Psoas muscle (tissue), 8 donors: ENCODE results near the gene SRP72. TPM values are rescaled to one million over a fixed set of nuclear protein-coding genes. Genes with fewer than 3 reads are reported as not detected.
A peak's percentile ranks its signal among the peaks of the same experiment; 100 is the strongest.

Experiments
- ATAC-seq, 4 donors: fragments of 200-7000 bp; cut with Tn5 transposase; one replicate each; pipeline ENCODE4 v1.9.1; 2020; ENCODE audit warnings: moderate library complexity in 3 of 4, mild to moderate bottlenecking in 2 of 4
- DNase-seq, 2 donors: peaks; one replicate each; pipeline ENCODE4 v3.0.0-alpha.2; 2020
- H3K27ac ChIP-seq: fragments of 200-600 bp; one replicate; pipeline ENCODE4 v1.8.0; 2022
- H3K27me3 ChIP-seq, 3 donors: fragments of 200-600 bp in 1 of 3; one replicate each; pipeline versions ENCODE4 v1.6.1 to v1.8.0; 2013 to 2022; ENCODE audit warnings: low read length in 2 of 3, mild to moderate bottlenecking in 2 of 3, moderate library complexity in 1 of 3; ENCODE audit not compliant: insufficient read depth in 3 of 3
- H3K36me3 ChIP-seq, 2 donors: fragments of 200-600 bp in 1 of 2; one replicate each; pipeline versions ENCODE4 v1.6.1 to v1.8.0; 2013 to 2022; ENCODE audit warnings: low read depth in 1 of 2, mild to moderate bottlenecking in 1 of 2, moderate library complexity in 1 of 2; ENCODE audit not compliant: insufficient read depth in 1 of 2
- H3K4me1 ChIP-seq: fragments of 200-600 bp; one replicate; pipeline ENCODE4 v1.8.0; 2022
- H3K4me3 ChIP-seq: fragments of 200-600 bp; one replicate; pipeline ENCODE4 v1.8.0; 2022; ENCODE audit warnings: mild to moderate bottlenecking
- H3K9me3 ChIP-seq: fragments of 200-600 bp; one replicate; pipeline ENCODE4 v1.8.0; 2022
- WGBS, 3 donors: extraction: QIAGEN DNeasy Blood & Tissue Kit; methylation state at CpG; one replicate each; pipeline versions ENCODE4 v1.1.6 to v1.1.7; 2013; 5-methylcytosine and 5-hydroxymethylcytosine counted together
- intact Hi-C, 2 donors: fragments of 100-400 bp; cut with DNase I; formaldehyde crosslinking; loops; one replicate each; pipeline versions ENCODE4 v1.11.0 to v1.14.2; 2022
- polyA plus RNA-seq, 3 donors: library from polyadenylated mRNA; stranded (reverse); fragments of 200-250 nt; gene quantifications; one replicate each; pipeline ENCODE4 v1.2.3, GENCODE V29; 2013
- total RNA-seq, 4 donors: library from RNA; stranded (reverse); fragmentation: NEBNext Ultra II Directional in 2 of 4; extraction: Animal tissue kit (Norgen Biotek cat#: 25700) in 2 of 4; gene quantifications; one replicate each; pipeline versions ENCODE4 v1.2.1 to v1.2.4, GENCODE V29; 2021 to 2023
- TF ChIP-seq, protein P1 (sequence below): fragments of 200-600 bp; IDR thresholded peaks from one replicate; pipeline ENCODE4 v1.8.0; 2022; ENCODE audit warnings: antibody characterized with exemption
- donor health status: healthy with polysubstance abuse.
- donor health status: DM: no; HTN: no; CAD: no; lungs with moderate emphysema.
- donor health status: Bipolar disorder and iron deficiency.
- donor health status: healthy.
- donor health status: DM: yes; HTN: yes; CAD: no.
- donor health status: DM: no; HTN: no; CAD: no.
- donor health status: DM: no; HTN: no; CAD: no.
- donor health status: DM: yes; HTN: yes; CAD: no.

SRP72 gene
- total and polyA plus RNA-seq, 7 donors = 32.7 to 68.0 (median 47.2) TPM

- H3K4me1 ChIP-seq = no peaks in the 10 kb centered on the region
- no peak overlapping the region for H3K27ac ChIP-seq
- peaks cover 0 to 31% (median 3%) of the 10 kb centered on the region in 3 donors for H3K27me3 ChIP-seq
- intact Hi-C loops = no loop called here
- peak overlapping the region; percentile 76 for H3K4me3 ChIP-seq
- H3K9me3 ChIP-seq = no peaks in the 10 kb centered on the region
- no peak for DNase-seq
- ATAC-seq = no peak
- H3K36me3 ChIP-seq = no peaks in the 10 kb centered on the region
- TF ChIP-seq, protein P1, sequence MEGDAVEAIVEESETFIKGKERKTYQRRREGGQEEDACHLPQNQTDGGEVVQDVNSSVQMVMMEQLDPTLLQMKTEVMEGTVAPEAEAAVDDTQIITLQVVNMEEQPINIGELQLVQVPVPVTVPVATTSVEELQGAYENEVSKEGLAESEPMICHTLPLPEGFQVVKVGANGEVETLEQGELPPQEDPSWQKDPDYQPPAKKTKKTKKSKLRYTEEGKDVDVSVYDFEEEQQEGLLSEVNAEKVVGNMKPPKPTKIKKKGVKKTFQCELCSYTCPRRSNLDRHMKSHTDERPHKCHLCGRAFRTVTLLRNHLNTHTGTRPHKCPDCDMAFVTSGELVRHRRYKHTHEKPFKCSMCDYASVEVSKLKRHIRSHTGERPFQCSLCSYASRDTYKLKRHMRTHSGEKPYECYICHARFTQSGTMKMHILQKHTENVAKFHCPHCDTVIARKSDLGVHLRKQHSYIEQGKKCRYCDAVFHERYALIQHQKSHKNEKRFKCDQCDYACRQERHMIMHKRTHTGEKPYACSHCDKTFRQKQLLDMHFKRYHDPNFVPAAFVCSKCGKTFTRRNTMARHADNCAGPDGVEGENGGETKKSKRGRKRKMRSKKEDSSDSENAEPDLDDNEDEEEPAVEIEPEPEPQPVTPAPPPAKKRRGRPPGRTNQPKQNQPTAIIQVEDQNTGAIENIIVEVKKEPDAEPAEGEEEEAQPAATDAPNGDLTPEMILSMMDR = no peak
- WGBS, 3 donors = 32 to 34% (median 34%) methylated on average over 11 of the region's 11 CpGs
Observed at GRCh38 chr4:56531149-56531770, 63.8 kb downstream of the SRP72 start.

GRCh38 chr4:56531823-56532222 is 64.4 kb downstream of the SRP72 start:
- no peaks in the 10 kb centered on the region for H3K36me3 ChIP-seq
- no peaks in the 10 kb centered on the region for H3K9me3 ChIP-seq
- peaks cover 0 to 31% (median 3%) of the 10 kb centered on the region in 3 donors for H3K27me3 ChIP-seq
- WGBS, 3 donors = 73 to 85% (median 81%) methylated on average over 4 of the region's 4 CpGs
- no peak for DNase-seq
- no peak overlapping the region for H3K27ac ChIP-seq
- intact Hi-C loops = no loop called here
- no peak overlapping the region for H3K4me3 ChIP-seq
- TF ChIP-seq, protein P1 = no peak
- H3K4me1 ChIP-seq = no peaks in the 10 kb centered on the region
- no peak for ATAC-seq

DNA sequence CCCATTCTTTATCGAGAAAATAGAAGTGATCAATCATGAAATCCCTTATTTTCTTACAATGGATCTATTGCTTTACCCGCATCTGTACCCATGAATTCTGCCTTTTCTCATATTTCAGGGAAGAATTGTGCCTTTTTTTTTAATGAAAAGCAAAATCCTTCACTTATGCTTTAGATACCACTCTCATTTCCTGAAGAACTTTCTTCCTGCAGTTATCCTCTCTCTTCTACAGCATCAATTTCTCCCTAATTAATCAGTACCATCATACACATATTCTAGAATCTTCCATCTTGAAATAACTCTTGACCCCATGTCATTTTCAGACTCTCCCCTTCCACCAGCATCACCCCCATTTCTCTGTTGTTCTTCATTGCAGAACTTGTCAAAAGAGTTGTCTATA is 64.8 kb downstream of the SRP72 start:
- ATAC-seq = no peak
- H3K4me1 ChIP-seq = no peaks in the 10 kb centered on the region
- H3K27ac ChIP-seq = no peak overlapping the region
- no peak overlapping the region for H3K4me3 ChIP-seq
- DNase-seq = no peak
- intact Hi-C loops = no loop called here
- 88 to 96% (median 93%) methylated on average over 2 of the region's 2 CpGs for WGBS, 3 donors
- H3K27me3 ChIP-seq = peaks cover 0 to 31% (median 3%) of the 10 kb centered on the region in 3 donors
- TF ChIP-seq, protein P1 = no peak
- no peaks in the 10 kb centered on the region for H3K9me3 ChIP-seq
- no peaks in the 10 kb centered on the region for H3K36me3 ChIP-seq

DNA sequence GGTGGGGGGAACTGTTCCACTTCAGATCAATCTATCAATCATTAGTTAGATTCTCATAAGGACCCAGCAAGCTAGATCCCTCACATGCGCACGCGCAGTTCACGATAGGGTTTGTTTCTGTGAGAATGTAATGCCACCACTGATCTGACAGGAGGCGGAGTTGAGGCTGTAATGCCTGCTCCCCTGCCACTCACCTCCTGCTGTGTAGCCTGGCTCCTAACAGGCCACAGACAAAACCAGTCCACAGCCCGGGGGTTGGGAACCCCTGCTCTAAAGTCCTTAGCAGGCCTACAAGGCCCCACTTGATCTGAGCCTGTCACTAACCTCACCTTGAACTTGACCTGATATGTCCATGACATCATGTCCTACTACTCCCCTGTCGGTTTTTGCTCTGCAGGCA is 68.5 kb downstream of the SRP72 start:
- Histone ChIP-seq H3K9me3 (no peaks in the 10 kb centered on the region), H3K36me3 (no peaks in the 10 kb centered on the region), H3K27ac (no peak overlapping the region), H3K4me3 (no peak overlapping the region), H3K4me1 (no peaks in the 10 kb centered on the region), H3K27me3 (peaks cover 0 to 31% (median 2%) of the 10 kb centered on the region in 3 donors)
- TF ChIP-seq, protein P1 = no peak
- DNase-seq = no peak
- ATAC-seq = no peak
- intact Hi-C loops = no loop called here
- 73 to 88% (median 87%) methylated on average over 7 of the region's 7 CpGs for WGBS, 3 donors

DNA sequence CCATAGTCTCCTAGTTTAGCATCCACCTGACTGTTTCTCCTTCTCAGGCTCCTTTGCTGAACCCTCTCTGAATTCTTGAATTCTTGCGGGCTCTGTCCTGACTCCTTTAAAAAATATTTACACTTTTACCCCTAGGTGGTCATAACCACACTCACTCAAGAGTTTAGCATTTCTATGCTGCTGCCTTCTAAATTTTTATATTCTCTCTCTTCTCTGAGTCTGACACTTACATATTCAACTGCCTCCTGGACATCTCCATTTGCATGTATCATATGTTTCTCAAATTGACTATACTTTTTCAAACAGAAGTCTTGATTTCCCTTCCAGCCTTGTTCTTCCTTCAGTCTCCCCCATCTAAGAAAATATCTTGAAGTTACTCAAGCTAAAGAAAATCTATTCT is 69.7 kb downstream of the SRP72 start:
- 97 to 100% (median 98%) methylated on average over 1 of the region's 1 CpG for WGBS, 3 donors

More for the DNA sequence above, 69.7 kb downstream of the SRP72 start:
- intact Hi-C loops = no loop called here
- TF ChIP-seq, protein P1 = no peak
- H3K27ac ChIP-seq = no peak overlapping the region
- H3K36me3 ChIP-seq = no peaks in the 10 kb centered on the region
- ATAC-seq (no peak), DNase-seq (no peak)
- no peak overlapping the region for H3K4me3 ChIP-seq
- H3K4me1 ChIP-seq = no peaks in the 10 kb centered on the region
- no peaks in the 10 kb centered on the region for H3K9me3 ChIP-seq
- H3K27me3 ChIP-seq = peaks cover 0 to 20% (median 0%) of the 10 kb centered on the region in 3 donors
